ENCODE results near the gene SH3BP5L. TPM values are rescaled to one million over a fixed set of nuclear protein-coding genes. Genes with fewer than 3 reads are reported as not detected.

Gene SH3BP5L
- total RNA-seq, 3 donors from 2014 or later = 11.5 to 18.9 (median 13.4) TPM

GRCh38 chr1:248828845-248829244 is 3.1 kb upstream of the SH3BP5L start:
- H3K36me3 ChIP-seq = no peaks in the 10 kb centered on the region
- TF ChIP-seq CTCF (IDR thresholded peaks at IDR 0.05) (no peak), POLR2A (IDR thresholded peaks at IDR 0.05) (no peak), POLR2AphosphoS5 (IDR thresholded peaks at IDR 0.05) (no peak)
- no peak for DNase-seq (ENCODE audit: low spot score in 2 of 2)
- H3K4me1 ChIP-seq = peaks cover 5 to 14% of the 10 kb centered on the region in 2 donors
- H3K27ac ChIP-seq = no peak overlapping the region
- no peaks in the 10 kb centered on the region for H3K9me3 ChIP-seq
- H3K27me3 ChIP-seq = no peaks in the 10 kb centered on the region
- no peak overlapping the region for H3K4me3 ChIP-seq
- intact Hi-C loops (cut with DNase I; ENCODE audit: low total_unique reads) = no loop called here

GRCh38 chr1:248825573-248825908 is 174 bp downstream of the SH3BP5L start:
- H3K4me3 ChIP-seq = peak overlapping the region; percentile 74 to 96 (median 90)
- H3K9me3 ChIP-seq = no peaks in the 10 kb centered on the region
- H3K36me3 ChIP-seq = no peaks in the 10 kb centered on the region
- peaks cover 5 to 19% of the 10 kb centered on the region in 2 donors for H3K4me1 ChIP-seq
- TF ChIP-seq POLR2AphosphoS5 (IDR thresholded peaks at IDR 0.05) (no peak), POLR2A (IDR thresholded peaks at IDR 0.05) (no peak), CTCF (IDR thresholded peaks at IDR 0.05) (no peak)
- peak overlapping the region; percentile 96 to 98 for H3K27ac ChIP-seq
- DNase-seq (ENCODE audit: low spot score in 2 of 2) = no peak
- intact Hi-C loops (cut with DNase I; ENCODE audit: low total_unique reads) = no loop called here
- no peaks in the 10 kb centered on the region for H3K27me3 ChIP-seq

- intact Hi-C loops (cut with DNase I; ENCODE audit: low total_unique reads) = no loop called here
- no peak for DNase-seq (ENCODE audit: low spot score in 2 of 2)
- no peaks in the 10 kb centered on the region for H3K9me3 ChIP-seq
- TF ChIP-seq POLR2AphosphoS5 (IDR thresholded peaks at IDR 0.05) = no peak
- no peak for TF ChIP-seq POLR2A (IDR thresholded peaks at IDR 0.05)
- TF ChIP-seq CTCF (IDR thresholded peaks at IDR 0.05) = no peak
- H3K27me3 ChIP-seq = no peaks in the 10 kb centered on the region
- H3K36me3 ChIP-seq = no peaks in the 10 kb centered on the region
- peak overlapping the region; percentile 96 to 98 for H3K27ac ChIP-seq
- peaks cover 5 to 19% of the 10 kb centered on the region in 2 donors for H3K4me1 ChIP-seq
- H3K4me3 ChIP-seq = peak overlapping the region; percentile 74 to 96 (median 90)
Measured at GRCh38 chr1:248825136-248825535, 579 bp downstream of the SH3BP5L start.

- peak overlapping the region; percentile 74 to 96 (median 90) for H3K4me3 ChIP-seq
- no peaks in the 10 kb centered on the region for H3K36me3 ChIP-seq
- no peak for DNase-seq (ENCODE audit: low spot score in 2 of 2)
- intact Hi-C loops (cut with DNase I; ENCODE audit: low total_unique reads) = no loop called here
- peak overlapping the region in 1 of 2 donors; percentile 98 for H3K27ac ChIP-seq
- no peaks in the 10 kb centered on the region for H3K27me3 ChIP-seq
- peaks cover 5 to 19% of the 10 kb centered on the region in 2 donors for H3K4me1 ChIP-seq
- no peaks in the 10 kb centered on the region for H3K9me3 ChIP-seq
- TF ChIP-seq POLR2AphosphoS5 (IDR thresholded peaks at IDR 0.05) = no peak
- TF ChIP-seq POLR2A (IDR thresholded peaks at IDR 0.05) = no peak
- TF ChIP-seq CTCF (IDR thresholded peaks at IDR 0.05) = no peak
Measured at GRCh38 chr1:248824701-248825100, 1.0 kb downstream of the SH3BP5L start.

- TF ChIP-seq POLR2A (IDR thresholded peaks at IDR 0.05) (no peak), POLR2AphosphoS5 (IDR thresholded peaks at IDR 0.05) (no peak), CTCF (IDR thresholded peaks at IDR 0.05) (no peak)
- no peaks in the 10 kb centered on the region for H3K9me3 ChIP-seq
- H3K27ac ChIP-seq = peak overlapping the region in 1 of 2 donors; percentile 98
- intact Hi-C loops (cut with DNase I; ENCODE audit: low total_unique reads) = no loop called here
- H3K4me1 ChIP-seq = peaks cover 5 to 19% of the 10 kb centered on the region in 2 donors
- DNase-seq (ENCODE audit: low spot score in 2 of 2) = no peak
- H3K4me3 ChIP-seq = peak overlapping the region; percentile 74 to 96 (median 90)
- H3K27me3 ChIP-seq = no peaks in the 10 kb centered on the region
- no peaks in the 10 kb centered on the region for H3K36me3 ChIP-seq
Measured at GRCh38 chr1:248824301-248824700, 1.4 kb downstream of the SH3BP5L start.

All from breast epithelium (tissue), 4 donors.